HG02981 (cell line): ENCODE data around the gene ATXN1.

Experiments used
- ATAC-seq: cut with Tn5 transposase; IDR thresholded peaks from one replicate; pipeline ENCODE4 v1.9.1; 2021; ENCODE audit warnings: mild to moderate bottlenecking, moderate library complexity; ENCODE audit not compliant: unreplicated experiment

The ATXN1 gene

DNA sequence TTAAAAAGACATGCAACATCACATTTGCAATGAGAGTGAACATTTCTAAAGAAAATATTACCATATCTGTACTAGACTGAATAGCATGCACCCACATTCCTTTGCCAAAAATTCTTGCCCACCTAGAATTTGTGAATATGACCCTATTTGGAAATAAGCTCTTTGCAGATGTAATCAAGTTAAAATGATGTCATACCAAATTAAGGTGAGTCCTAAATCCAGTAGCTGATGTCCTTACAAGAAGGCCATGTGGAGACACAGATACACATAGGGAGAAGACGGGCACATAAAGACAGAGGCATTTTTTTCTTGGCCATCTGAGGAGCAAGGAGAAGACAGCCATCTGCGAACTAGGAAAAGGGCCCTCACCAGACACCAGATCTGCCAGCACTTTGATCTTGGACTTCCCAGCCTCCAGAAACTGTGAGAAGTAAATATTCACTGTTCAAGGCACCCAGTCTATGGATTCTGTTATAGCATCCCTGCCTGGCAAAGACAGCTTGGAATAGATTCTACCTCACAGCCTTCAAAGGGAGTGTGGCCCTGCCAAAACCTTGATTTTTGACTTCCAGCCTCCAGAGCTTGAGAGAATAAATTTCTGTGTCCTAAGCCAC, 22.8 kb upstream of the ATXN1 start:
- ATAC-seq = no peak

- no peak for ATAC-seq
These were observed 22.2 kb upstream of the ATXN1 start for GRCh38 chr6:16783509-16783908.

- ATAC-seq = no peak
These were observed 21.0 kb upstream of the ATXN1 start for GRCh38 chr6:16782278-16782677.

- ATAC-seq = no peak
These were observed 20.3 kb upstream of the ATXN1 start for GRCh38 chr6:16781348-16782169.

DNA sequence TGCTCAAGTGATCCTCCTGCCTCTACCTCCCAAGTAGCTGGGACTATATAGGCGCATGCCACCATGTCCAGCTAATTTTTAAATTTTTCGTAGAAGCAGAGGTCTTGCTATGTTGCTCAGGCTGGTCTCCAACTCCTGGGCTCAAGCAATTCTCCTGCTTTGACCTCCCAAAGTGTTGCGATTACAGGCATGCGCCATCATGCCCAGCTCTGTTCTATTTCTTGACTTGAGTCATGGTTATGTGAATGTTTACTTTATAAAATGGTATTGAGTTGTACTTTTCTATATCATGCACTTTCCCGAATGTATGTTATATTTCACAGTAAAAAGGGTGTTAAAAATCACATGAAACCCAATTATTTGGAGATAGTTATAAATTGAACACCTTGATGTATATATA, 17.3 kb upstream of the ATXN1 start:
- no peak for ATAC-seq

DNA sequence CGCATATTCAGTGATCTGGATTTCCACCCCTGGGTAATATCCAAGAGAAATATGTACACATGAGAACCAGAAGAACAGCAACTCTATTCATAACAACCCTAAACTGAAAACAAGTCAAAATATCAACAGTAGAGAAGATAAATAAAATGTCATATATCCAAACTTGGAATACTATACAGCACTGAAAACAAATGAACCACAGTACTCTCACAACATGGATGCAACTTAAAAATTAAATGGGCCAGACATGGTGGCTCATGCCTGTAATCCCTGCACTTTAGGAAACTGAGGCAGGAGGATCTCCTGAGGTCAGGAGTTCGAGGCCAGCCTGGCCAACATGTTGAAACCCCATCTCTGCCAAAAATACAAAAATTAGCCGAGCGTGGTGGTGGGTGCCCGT, 16.5 kb upstream of the ATXN1 start:
- ATAC-seq = no peak

DNA sequence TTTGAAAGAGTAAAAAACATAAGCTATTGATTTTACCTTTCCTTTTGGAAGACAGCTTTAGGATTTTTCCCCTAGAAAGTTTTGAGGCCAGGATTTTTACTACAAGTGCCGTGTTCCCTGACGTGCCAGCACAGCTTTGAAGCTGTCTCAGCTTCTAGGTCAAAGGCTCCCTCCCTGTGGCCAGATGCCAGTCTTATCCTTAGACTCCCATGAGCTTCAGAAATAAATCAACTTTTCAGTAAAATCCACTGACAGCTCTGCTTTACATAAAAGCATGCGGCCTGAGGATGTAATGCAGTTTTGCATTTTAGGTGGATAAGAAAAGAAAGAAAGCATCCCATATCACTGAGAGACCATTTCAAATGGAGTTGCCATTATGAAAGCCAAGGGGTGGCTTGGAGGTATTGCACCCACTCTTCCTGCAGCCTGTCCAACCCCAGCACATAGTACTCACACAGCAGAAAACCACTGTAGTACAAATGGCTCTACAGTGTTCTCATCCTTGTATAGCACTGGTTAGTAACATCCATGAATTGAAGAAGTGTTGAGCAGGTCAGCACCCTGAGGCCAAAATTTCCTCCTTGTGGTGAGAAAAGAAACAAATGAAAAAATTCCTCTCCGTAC, 15.2 kb upstream of the ATXN1 start:
- no peak for ATAC-seq

DNA sequence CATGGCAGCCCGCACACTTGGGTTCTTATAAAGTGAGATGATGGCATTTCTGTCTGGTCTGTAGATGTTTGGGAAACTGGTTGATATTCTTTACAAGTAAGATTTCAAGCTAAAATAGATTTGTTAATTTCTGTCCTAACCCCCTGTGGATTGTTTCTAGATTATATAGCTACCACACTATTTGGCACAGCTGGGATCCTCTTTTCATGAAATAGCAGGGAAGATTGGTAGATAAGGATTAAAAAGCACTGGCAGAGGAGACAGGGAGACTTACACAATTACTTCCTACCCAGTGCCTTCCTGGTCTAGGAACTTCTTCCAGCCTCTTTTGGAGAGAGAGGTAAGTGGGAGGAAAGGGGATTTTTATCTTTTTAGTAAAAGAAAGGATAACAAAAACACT, 13.2 kb upstream of the ATXN1 start:
- ATAC-seq = no peak

- ATAC-seq = no peak
These were observed 12.1 kb upstream of the ATXN1 start for GRCh38 chr6:16773362-16773761.

- peak; percentile 69 for ATAC-seq
These were observed 9.7 kb upstream of the ATXN1 start for GRCh38 chr6:16770701-16771569.

DNA sequence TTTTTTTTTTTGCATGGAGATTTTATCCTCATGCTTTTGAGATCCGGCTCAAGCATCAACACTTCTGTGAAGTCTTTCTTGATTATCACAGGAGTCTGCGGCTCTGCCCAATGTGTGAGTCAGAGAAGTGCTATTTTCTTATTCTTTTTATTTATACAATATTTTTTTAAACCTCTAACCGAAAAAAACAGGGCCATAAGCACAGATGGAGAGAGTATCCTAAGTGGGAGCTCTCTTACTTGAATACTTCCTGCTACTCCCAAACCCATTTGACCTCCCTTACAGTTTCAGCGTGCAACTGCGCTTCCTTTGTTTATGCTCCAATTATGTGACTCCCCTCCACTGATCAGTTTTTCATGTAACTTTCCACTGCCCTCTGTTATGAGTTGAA, 8.7 kb upstream of the ATXN1 start:
- no peak for ATAC-seq

- ATAC-seq = peak; percentile 53
These were observed 8.1 kb upstream of the ATXN1 start for GRCh38 chr6:16769131-16769985.

- no peak for ATAC-seq
These were observed 7.2 kb upstream of the ATXN1 start for GRCh38 chr6:16768477-16768830.

DNA sequence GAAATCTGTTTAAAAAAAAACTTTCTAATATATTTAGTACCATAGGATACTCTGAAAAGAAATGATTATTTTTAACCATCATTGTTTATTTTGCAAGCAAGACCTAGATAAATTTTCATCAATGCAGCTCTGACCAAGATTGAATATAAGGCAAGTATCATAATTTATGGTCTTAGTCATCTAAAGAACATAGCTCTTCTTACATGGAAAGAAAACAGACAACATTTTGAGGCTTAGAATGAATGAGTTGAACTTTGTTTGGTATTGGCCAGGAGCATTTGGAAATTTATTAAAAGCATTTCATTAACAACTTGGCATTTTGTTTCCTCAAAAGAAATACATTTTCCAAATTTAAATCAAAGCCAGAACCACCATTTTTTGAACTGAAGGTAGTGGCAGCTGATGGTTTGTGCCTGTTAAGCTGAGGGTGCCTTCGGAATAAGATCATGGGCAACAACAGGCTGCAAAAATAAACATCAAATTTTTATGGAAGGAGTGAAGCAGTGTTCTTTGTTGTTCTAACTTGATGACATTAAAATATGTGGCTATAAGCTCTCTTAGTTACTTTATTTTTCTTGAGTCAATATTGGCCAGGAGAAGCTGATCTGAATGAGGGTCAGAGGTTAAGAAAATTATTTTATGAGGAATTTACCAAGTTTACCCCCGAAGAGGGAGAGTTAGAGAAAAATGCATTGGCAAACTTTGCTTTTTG, 6.7 kb upstream of the ATXN1 start:
- ATAC-seq = no peak

- no peak for ATAC-seq
These were observed 5.8 kb upstream of the ATXN1 start for GRCh38 chr6:16766836-16767745.

- ATAC-seq = no peak
These were observed 4.8 kb upstream of the ATXN1 start for GRCh38 chr6:16766043-16766536.

DNA sequence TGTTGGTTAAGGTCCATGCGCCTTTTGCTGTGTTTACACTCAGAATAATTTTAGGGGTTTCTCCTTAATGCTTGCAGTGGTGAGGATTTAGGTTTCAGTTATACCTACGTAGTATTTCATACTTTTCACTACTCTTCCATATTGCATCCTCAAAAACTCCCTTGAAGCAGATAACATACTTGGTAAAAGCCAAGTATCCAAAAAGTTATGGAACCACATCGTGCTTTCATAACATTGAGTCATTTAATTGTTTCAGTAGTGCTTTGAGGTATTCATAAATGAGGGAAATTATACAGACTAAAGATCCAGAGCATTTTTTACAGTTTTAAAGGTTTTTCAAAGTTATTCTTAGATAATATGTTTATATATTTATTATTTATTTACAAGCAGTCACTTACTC, 4.0 kb upstream of the ATXN1 start:
- no peak for ATAC-seq

DNA sequence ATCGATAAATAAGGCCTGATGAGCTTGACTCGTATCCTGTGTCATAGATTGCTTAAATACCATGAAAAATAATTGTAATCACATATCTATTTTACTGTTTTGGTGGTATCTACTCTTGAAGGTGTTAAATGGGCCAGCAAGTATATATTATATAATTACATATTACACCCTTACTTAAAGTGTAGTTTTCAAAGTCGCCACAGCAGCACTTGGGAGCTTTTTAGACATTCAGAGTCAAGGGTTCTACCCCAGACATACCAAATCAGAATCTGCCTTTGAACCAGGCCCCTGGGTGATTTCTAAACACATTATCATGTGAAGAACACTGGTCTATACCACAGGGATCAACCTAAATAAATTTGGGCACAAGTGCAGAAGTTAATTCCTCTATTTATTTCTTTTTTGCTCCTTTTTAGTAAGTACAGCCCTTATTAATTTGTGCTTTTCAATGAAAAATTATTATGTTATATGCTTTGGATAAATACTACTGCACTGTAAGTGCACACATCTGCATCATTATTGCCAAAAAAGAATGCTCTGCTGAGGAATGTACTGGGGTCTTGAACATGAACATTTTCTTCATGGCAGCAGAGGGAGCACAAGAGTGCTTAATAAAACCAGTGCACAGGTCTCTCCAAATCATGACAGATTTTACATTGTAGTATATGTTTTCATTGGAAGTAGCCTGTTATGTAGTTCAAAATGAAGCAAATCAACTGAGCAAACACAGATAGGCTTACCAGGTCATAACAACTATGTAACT, 3.1 kb upstream of the ATXN1 start:
- ATAC-seq = no peak
